Endothelial cell of umbilical vein (primary cell): Measurements from ENCODE around the gene WDR36. TPM values are rescaled to one million over a fixed set of nuclear protein-coding genes. Genes with fewer than 3 reads are reported as not detected.

Experiments
- BruUV-seq: library from RNA; stranded (reverse); fragments of 400-500 nt; replicated peaks from 2 replicates; lab custom pipeline; 2021; lab: Mats Ljungman, UMichigan
- CTCF ChIA-PET: fragments of 300-600, 350-600 bp; sonication (Branson Sonifier 250); formaldehyde crosslinking; loops from one replicate; lab custom pipeline; 2021; ENCODE audit warnings: antibody characterized with exemption, inconsistent platforms; lab: Charles Lee
- POLR2A ChIA-PET: fragments of 300-600, 350-600 bp; sonication (Branson Sonifier 250); formaldehyde crosslinking; loops from one replicate; lab custom pipeline; 2021; ENCODE audit warnings: antibody characterized with exemption, inconsistent platforms; lab: Charles Lee
- DNase-seq: peaks from one replicate; pipeline ENCODE4 v3.0.0-alpha.2; 2011; ENCODE audit warnings: low read depth, low spot score
- FAIRE-seq: peaks from 2 replicates; lab custom pipeline; 2011; peaks lifted over from hg19 to GRCh38; lab: Jason Lieb, UNC
- H2AFZ ChIP-seq: 2 replicates; pipeline ENCODE4 v1.6.0; 2012; ENCODE audit warnings: low read depth, low read length, control low read depth, inconsistent platforms
- H3K27ac ChIP-seq: 2 replicates; pipeline ENCODE4 v1.5.1; 2011; ENCODE audit warnings: low read depth, mild to moderate bottlenecking, control low read depth, low read length, moderate library complexity; ENCODE audit not compliant: insufficient read depth
- H3K27me3 ChIP-seq, 2 experiments: 2 replicates each; pipeline versions ENCODE4 v1.6.0 to v1.6.1; 2011; ENCODE audit warnings: low read length in 2 of 2, mixed read lengths in 1 of 2; ENCODE audit not compliant: control insufficient read depth in 2 of 2, insufficient read depth in 2 of 2
- H3K36me3 ChIP-seq, 2 experiments: 2 replicates in 1 of 2; 3 replicates in 1 of 2; pipeline ENCODE4 v1.5.1; 2011; ENCODE audit warnings: low read length in 2 of 2, mild to moderate bottlenecking in 1 of 2, moderate library complexity in 1 of 2; ENCODE audit not compliant: control insufficient read depth in 2 of 2, insufficient read depth in 2 of 2; ENCODE audit errors: extremely low read depth in 1 of 2
- H3K4me1 ChIP-seq: 3 replicates; pipeline ENCODE4 v1.5.1; 2011; ENCODE audit warnings: mild to moderate bottlenecking, low read length; ENCODE audit not compliant: control insufficient read depth, insufficient read depth; ENCODE audit errors: extremely low read depth
- H3K4me2 ChIP-seq: 2 replicates; pipeline ENCODE4 v1.6.1; 2011; ENCODE audit warnings: low read length, control low read depth, mixed read lengths; ENCODE audit not compliant: insufficient read depth
- H3K4me3 ChIP-seq, 3 experiments: fragments of 200-600 bp in 1 of 3; sonication (generic), shearing (Covaris generic) in 1 of 3; replicated peaks in 1 of 3; 2 replicates each; pipeline ENCODE4 v1.5.1; 2011 to 2016; ENCODE audit warnings: control low read depth in 3 of 3, low read length in 3 of 3, mild to moderate bottlenecking in 2 of 3, inconsistent platforms in 1 of 3, low read depth in 1 of 3, moderate library complexity in 1 of 3; ENCODE audit not compliant: insufficient read depth in 1 of 3
- H3K79me2 ChIP-seq: 2 replicates; pipeline ENCODE4 v1.6.0; 2012; ENCODE audit warnings: low read length, inconsistent platforms; ENCODE audit not compliant: control insufficient read depth, insufficient read depth
- H3K9ac ChIP-seq: replicated peaks from 2 replicates; pipeline ENCODE3; 2011; ENCODE audit warnings: low read length, control low read depth; ENCODE audit not compliant: insufficient read depth; ENCODE audit errors: extremely low read depth
- H3K9me1 ChIP-seq: replicated peaks from 3 replicates; pipeline ENCODE4 v1.6.0; 2011; ENCODE audit warnings: mild to moderate bottlenecking, low read length; ENCODE audit not compliant: control insufficient read depth, insufficient read depth; ENCODE audit errors: extremely low read depth
- H3K9me3 ChIP-seq: replicated peaks from 2 replicates; pipeline ENCODE4 v1.5.1; 2012; ENCODE audit warnings: low read length, inconsistent platforms; ENCODE audit not compliant: control insufficient read depth, insufficient read depth
- H4K20me1 ChIP-seq: replicated peaks from 2 replicates; pipeline ENCODE3; 2011; ENCODE audit warnings: mild to moderate bottlenecking, low read length; ENCODE audit not compliant: control insufficient read depth, insufficient read depth; ENCODE audit errors: extremely low read depth
- EZH2 ChIP-seq: IDR thresholded peaks from 2 replicates; pipeline ENCODE4 v1.6.1; 2012; ENCODE audit warnings: borderline replicate concordance, low read depth, mild to moderate bottlenecking, moderate library complexity, low read length, inconsistent platforms; ENCODE audit not compliant: severe bottlenecking
- FOS ChIP-seq: IDR thresholded peaks from 2 replicates; pipeline ENCODE4 v1.6.1; 2011; ENCODE audit warnings: mild to moderate bottlenecking, low read length, moderate library complexity, borderline replicate concordance; ENCODE audit not compliant: insufficient read depth
- GATA2 ChIP-seq: IDR thresholded peaks from 2 replicates; pipeline ENCODE4 v1.7.0; 2011; ENCODE audit warnings: low read depth, mild to moderate bottlenecking, moderate library complexity, mixed read lengths, low read length; ENCODE audit not compliant: insufficient read length, insufficient read depth
- JUN ChIP-seq: IDR thresholded peaks from 2 replicates; pipeline ENCODE4 v1.6.1; 2011; ENCODE audit warnings: borderline replicate concordance, low read depth; ENCODE audit not compliant: insufficient read length, insufficient read depth
- MYC ChIP-seq: IDR thresholded peaks from one replicate; pipeline ENCODE4 v1.6.1; 2011; ENCODE audit warnings: mild to moderate bottlenecking, low read depth, low read length
- POLR2A ChIP-seq: IDR thresholded peaks from 2 replicates; pipeline ENCODE4 v1.6.1; 2012; ENCODE audit warnings: low read depth, mild to moderate bottlenecking, control low read depth, low read length
- POLR2AphosphoS5 ChIP-seq: IDR thresholded peaks from 2 replicates; pipeline ENCODE4 v1.6.1; 2012; ENCODE audit warnings: low read depth, mild to moderate bottlenecking, control low read depth, low read length, moderate library complexity; ENCODE audit not compliant: insufficient read depth
- dilution Hi-C: fragments of 300-500 bp; cut with MboI; formaldehyde crosslinking; loops from one replicate; pipeline ENCODE4 v1.15.0; 2019; ENCODE audit warnings: low sequenced_read_pairs; ENCODE audit not compliant: extremely low pct_ligation_motif_present
- intact Hi-C: fragments of 100-400 bp; cut with micrococcal nuclease; formaldehyde crosslinking; loops from one replicate; pipeline ENCODE4 v1.10.0; 2022
- polyA plus RNA-seq, 4 experiments: library from polyadenylated mRNA; depleted of rRNA in 3 of 4; stranded (reverse) in 3 of 4; unstranded in 1 of 4; fragments of >200 nt; gene quantifications; 2 replicates each; pipeline versions ENCODE4 v1.2.1 to v1.2.3, GENCODE V29; 2011 to 2012; ENCODE audit warnings: missing spikeins in 1 of 4
- total RNA-seq: library from RNA; stranded (reverse); gene quantifications from 2 replicates; pipeline ENCODE4 v1.2.3, GENCODE V29; 2021
- TF ChIP-seq, protein P1 (sequence below): IDR thresholded peaks from 2 replicates; pipeline ENCODE4 v1.6.1; 2011; ENCODE audit not compliant: insufficient read depth, insufficient read length
- TF ChIP-seq, protein P2 (sequence below), 2 donors: IDR thresholded peaks; 1 replicate in 1 of 2; 2 replicates in 1 of 2; pipeline ENCODE4 v1.5.1; 2011; ENCODE audit warnings: low read length in 2 of 2, mild to moderate bottlenecking in 2 of 2, moderate library complexity in 2 of 2, control low read depth in 1 of 2, inconsistent platforms in 1 of 2, low read depth in 1 of 2; ENCODE audit not compliant: insufficient read depth in 1 of 2; ENCODE audit errors: extremely low read depth in 1 of 2

The WDR36 gene
- total and polyA plus RNA-seq, 2 donors (not counting 3 experiments of a cell fraction or from before 2014, with no cell fraction given) = 10.6 to 30.2 TPM

- dilution Hi-C loops = no loop called here
- H3K27me3 ChIP-seq = no peaks in the 10 kb centered on the region
- BruUV-seq = no TSS peak
- ChIA-PET POLR2A (interaction anchor here (0.6 kb wide), 1 partner anchor 959 kb away, joined by 6 read pairs; no protein-coding TSS in a partner anchor), CTCF (interaction anchor here (0.6 to 1.0 kb wide), 2 partner anchors 11 to 22 kb away, joined by 3 read pairs; no protein-coding TSS in a partner anchor)
- H3K9me1 ChIP-seq = no peaks in the 10 kb centered on the region
- intact Hi-C loops = loop anchor here (10.0 kb wide), 1 partner anchor 711 kb away; no protein-coding TSS in a partner anchor
- peak overlapping the region; percentile 28 for H2AFZ ChIP-seq
- H3K79me2 ChIP-seq = no peaks in the 10 kb centered on the region
- H3K4me3 ChIP-seq = no peak overlapping the region
- peak; percentile 88 for DNase-seq
- no peaks in the 10 kb centered on the region for H4K20me1 ChIP-seq
- peaks cover 16% of the 10 kb centered on the region for H3K4me1 ChIP-seq
- TF ChIP-seq MYC = no peak
- TF ChIP-seq EZH2 = no peak
- TF ChIP-seq, protein P1, sequence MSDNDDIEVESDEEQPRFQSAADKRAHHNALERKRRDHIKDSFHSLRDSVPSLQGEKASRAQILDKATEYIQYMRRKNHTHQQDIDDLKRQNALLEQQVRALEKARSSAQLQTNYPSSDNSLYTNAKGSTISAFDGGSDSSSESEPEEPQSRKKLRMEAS = no peak
- TF ChIP-seq JUN = no peak
- TF ChIP-seq POLR2A = no peak
- no peak for TF ChIP-seq POLR2AphosphoS5
- TF ChIP-seq, protein P2, sequence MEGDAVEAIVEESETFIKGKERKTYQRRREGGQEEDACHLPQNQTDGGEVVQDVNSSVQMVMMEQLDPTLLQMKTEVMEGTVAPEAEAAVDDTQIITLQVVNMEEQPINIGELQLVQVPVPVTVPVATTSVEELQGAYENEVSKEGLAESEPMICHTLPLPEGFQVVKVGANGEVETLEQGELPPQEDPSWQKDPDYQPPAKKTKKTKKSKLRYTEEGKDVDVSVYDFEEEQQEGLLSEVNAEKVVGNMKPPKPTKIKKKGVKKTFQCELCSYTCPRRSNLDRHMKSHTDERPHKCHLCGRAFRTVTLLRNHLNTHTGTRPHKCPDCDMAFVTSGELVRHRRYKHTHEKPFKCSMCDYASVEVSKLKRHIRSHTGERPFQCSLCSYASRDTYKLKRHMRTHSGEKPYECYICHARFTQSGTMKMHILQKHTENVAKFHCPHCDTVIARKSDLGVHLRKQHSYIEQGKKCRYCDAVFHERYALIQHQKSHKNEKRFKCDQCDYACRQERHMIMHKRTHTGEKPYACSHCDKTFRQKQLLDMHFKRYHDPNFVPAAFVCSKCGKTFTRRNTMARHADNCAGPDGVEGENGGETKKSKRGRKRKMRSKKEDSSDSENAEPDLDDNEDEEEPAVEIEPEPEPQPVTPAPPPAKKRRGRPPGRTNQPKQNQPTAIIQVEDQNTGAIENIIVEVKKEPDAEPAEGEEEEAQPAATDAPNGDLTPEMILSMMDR (IDR thresholded peaks at IDR 0.05; ENCODE audit: extremely low read depth in 1 of 2, insufficient read depth in 1 of 2, low read depth in 1 of 2, low read length in 2 of 2) = no peak
- no peak for TF ChIP-seq GATA2
- TF ChIP-seq FOS = no peak
- no peak for FAIRE-seq
- no peak overlapping the region for H3K27ac ChIP-seq
- no peaks in the 10 kb centered on the region for H3K36me3 ChIP-seq
- H3K4me2 ChIP-seq = no peak overlapping the region
- H3K9me3 ChIP-seq = no peaks in the 10 kb centered on the region
- no peak overlapping the region for H3K9ac ChIP-seq
Observed at GRCh38 chr5:111134087-111134486, 41.9 kb downstream of the WDR36 start.
